Retinal pigment epithelial cell (primary cell): ENCODE measurements around the gene POLR1C.
A peak's percentile ranks its signal among the peaks of the same experiment; 100 is the strongest.
"Not testable (repeated sequence)": the region's sequence is repeated elsewhere in the genome, so short reads cannot be mapped to it uniquely, and the experiment has no call there.

Experiments
- DNase-seq: peaks from one replicate; pipeline ENCODE4 v3.0.0-alpha.2; 2010; ENCODE audit warnings: low read depth
- H3K4me3 ChIP-seq: 2 replicates; pipeline ENCODE4 v1.5.1; 2011; ENCODE audit warnings: mild to moderate bottlenecking, low read length, control low read depth, moderate library complexity
- CTCF ChIP-seq: conservative IDR thresholded peaks from 2 replicates; pipeline ENCODE4 v1.5.1; 2011; ENCODE audit warnings: low read depth, low read length, control low read depth, inconsistent platforms

Gene POLR1C

DNA sequence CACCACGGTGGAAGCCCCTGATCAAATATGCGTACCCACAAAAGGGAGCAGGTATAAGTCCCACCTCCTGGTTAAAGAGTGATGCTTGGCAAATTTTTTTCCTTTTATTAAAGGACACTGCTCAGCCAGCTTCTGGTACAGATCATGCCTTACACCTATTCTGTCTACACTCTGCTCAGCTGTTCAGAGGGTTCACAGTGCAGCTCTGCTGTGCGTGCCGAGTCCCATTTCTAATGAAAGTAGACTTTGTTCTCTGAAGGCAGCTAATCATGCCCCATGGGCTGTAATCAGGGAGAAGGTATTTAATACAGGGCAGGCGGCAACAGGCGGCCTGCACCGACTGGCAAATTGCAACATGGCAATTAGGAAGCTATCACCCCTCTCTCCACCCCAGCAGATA is 23.1 kb upstream of the POLR1C start:
- no peak for TF ChIP-seq CTCF
- DNase-seq = no peak
- no peak overlapping the region for H3K4me3 ChIP-seq

DNA sequence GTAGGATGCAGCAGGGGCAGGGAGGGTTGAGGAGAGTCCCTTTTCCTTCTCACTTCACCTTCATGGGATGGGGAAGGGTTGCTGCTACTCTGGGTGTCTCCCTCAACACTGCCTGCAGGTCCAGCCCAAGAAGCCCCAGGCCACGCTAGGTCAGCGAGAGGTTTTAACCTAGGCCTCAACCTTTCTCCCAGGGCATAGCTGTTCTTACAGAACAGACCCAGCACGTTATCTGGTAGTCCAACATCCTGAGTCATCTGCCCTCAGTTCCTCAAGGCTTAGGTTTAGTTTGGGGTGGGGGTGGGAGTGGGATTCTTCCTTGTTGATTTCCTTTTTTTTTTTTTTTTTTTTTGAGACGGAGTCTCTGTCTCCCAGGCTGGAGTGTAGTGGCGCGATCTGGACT is 22.6 kb upstream of the POLR1C start:
- no peak for TF ChIP-seq CTCF
- no peak for DNase-seq
- H3K4me3 ChIP-seq = no peak overlapping the region

GRCh38 chr6:43494766-43495165 is 22.1 kb upstream of the POLR1C start:
- no peak overlapping the region for H3K4me3 ChIP-seq
- DNase-seq = no peak
- TF ChIP-seq CTCF = no peak

DNA sequence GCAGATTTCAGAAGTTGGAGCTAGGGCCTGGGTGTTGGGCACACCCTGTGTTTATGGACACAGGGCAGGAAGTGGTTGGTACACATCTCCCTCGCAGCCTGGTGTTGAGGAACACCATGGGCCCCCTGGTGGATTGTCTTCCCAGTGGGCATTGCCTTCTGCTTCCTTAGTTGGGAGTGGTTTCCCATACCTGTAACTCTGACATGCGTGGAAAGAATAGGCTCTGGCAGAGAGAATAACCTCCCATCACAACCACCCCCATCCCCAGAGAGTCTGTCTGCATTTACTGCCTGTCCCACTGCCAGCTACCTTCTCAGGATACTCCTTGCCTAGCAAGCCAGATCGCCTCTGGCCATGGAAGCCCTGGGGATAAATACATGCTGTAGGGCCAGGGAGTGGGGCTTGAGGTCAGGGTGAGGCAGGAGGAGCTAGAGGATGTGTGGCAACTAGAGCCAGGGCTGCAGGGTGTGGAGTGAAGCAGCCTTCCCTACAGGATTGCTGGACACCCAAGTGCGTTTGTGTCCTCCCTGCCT is 21.4 kb upstream of the POLR1C start:
- no peak overlapping the region for H3K4me3 ChIP-seq
- TF ChIP-seq CTCF = peak; percentile 42
- DNase-seq = no peak

DNA sequence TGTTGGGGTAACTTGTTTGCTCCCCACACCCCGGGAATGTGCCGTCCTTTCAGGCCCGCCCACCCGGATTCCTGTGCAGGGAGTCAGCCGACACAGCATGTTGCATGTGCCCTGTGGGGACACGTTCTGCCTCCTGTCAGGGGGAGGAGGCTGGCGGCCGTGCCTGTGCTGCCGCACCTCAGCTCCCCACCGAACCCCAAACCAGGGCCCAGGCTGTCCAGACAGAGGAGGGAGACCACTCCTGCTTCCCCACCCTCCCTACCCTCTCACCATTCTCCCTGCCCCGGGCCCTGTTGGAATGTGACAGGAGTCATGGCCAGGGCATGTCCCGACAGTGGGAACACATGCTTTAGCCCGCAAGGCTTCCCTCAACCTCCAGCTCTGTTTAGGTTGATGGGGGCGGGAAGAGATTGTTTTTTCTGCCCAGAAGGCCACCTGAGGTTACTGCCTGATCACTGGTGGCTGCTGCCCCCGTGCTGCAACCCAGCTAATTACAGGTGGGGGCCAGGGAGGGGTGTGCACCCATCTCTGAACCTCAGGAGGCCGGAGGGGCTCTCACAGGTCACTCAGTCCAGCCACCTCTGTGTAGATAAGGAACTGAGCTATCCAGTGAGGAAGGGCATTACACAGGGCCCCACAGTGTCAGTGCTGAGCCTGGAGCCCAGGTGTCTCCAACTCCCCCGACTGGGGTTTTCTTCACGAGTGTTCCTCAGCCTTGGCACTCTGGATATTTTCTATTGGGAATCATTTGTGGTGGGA is 20.3 kb upstream of the POLR1C start:
- no peak for DNase-seq
- no peak overlapping the region for H3K4me3 ChIP-seq
- peak; percentile 68 for TF ChIP-seq CTCF

- no peak overlapping the region for H3K4me3 ChIP-seq
- TF ChIP-seq CTCF = no peak
- DNase-seq = no peak
Measured at GRCh38 chr6:43497129-43497396, 19.8 kb upstream of the POLR1C start.

GRCh38 chr6:43497689-43498088 is 19.2 kb upstream of the POLR1C start:
- no peak for DNase-seq
- no peak overlapping the region for H3K4me3 ChIP-seq
- no peak for TF ChIP-seq CTCF

GRCh38 chr6:43498291-43498690 is 18.6 kb upstream of the POLR1C start:
- DNase-seq = not testable (repeated sequence)

More at GRCh38 chr6:43498291-43498690, 18.6 kb upstream of the POLR1C start:
- H3K4me3 ChIP-seq = not testable (repeated sequence)
